ENCODE data around the gene KCNIP4. TPM values are rescaled to one million over a fixed set of nuclear protein-coding genes. Genes with fewer than 3 reads are reported as not detected.

KCNIP4 gene
- total RNA-seq, 4 donors from 2014 or later: 1.3 to 11.1 TPM; not detected in 2

DNA sequence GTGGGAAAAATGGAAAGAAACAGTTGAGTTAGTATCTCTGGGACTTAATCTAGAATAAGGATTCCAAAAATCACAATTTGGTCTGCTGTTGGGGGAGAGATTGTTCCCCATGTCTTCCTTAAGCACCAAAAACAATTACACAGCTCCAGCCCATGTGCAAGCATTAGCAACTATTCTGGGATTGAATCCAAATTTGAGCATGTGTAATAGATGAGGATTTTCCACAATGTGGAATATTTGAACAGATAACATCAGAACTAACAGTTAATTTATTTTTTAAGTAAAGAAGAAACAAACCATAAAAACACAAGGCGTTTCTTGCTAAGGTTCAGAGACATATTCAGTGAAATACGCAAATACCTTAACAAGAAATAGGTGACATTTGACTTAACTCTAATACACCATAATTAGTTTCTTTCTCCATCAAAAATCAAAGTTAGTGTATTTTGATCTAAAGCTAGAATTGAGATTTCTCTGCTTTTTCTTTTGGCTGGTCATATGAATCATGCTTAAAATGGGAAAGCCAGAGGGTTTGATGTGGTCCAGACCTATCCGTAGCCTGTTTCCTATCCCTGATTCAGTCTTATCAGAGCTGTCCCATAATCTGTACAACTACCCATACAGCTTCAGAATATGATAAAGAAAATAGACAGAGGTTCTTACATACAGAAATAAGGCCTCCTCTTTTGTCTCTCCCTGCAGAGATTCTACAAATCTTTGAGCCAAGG is 834.9 kb downstream of the KCNIP4 start:
- H3K4me3 ChIP-seq: no peak overlapping the region
- H3K27ac ChIP-seq: peak overlapping the region in 1 of 2 donors; percentile 34
- TF ChIP-seq, protein P1, sequence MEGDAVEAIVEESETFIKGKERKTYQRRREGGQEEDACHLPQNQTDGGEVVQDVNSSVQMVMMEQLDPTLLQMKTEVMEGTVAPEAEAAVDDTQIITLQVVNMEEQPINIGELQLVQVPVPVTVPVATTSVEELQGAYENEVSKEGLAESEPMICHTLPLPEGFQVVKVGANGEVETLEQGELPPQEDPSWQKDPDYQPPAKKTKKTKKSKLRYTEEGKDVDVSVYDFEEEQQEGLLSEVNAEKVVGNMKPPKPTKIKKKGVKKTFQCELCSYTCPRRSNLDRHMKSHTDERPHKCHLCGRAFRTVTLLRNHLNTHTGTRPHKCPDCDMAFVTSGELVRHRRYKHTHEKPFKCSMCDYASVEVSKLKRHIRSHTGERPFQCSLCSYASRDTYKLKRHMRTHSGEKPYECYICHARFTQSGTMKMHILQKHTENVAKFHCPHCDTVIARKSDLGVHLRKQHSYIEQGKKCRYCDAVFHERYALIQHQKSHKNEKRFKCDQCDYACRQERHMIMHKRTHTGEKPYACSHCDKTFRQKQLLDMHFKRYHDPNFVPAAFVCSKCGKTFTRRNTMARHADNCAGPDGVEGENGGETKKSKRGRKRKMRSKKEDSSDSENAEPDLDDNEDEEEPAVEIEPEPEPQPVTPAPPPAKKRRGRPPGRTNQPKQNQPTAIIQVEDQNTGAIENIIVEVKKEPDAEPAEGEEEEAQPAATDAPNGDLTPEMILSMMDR (IDR thresholded peaks at IDR 0.05): no peak
- TF ChIP-seq POLR2A (IDR thresholded peaks at IDR 0.05): no peak
- no peak for DNase-seq
- no peaks in the 10 kb centered on the region for H3K36me3 ChIP-seq
- no peaks in the 10 kb centered on the region for H3K9me3 ChIP-seq
- intact Hi-C loops (cut with DNase I; ENCODE audit: low total_unique reads): no loop called here
- no peaks in the 10 kb centered on the region for H3K27me3 ChIP-seq
- no peaks in the 10 kb centered on the region for H3K4me1 ChIP-seq

DNA sequence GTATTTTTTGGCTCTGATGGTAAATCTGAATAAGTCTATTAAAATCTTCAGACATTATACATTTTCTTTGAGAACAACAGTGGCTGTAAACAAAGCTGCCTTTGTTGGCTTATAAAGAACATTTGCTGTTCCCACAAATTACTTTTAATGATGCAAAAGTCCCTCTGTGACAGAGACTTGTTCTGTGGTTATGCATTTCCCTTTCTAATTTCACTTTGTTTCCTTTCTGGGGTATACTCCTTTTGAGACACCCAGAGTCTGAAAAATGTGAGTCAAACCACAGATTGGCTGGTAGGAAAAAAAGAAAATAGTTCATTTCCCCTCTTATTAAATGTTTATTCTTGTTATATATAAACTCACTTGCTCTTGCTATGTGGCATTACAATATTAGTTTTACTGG is 845.9 kb downstream of the KCNIP4 start:
- DNase-seq: no peak
- Histone ChIP-seq H3K27me3 (no peaks in the 10 kb centered on the region), H3K4me1 (no peaks in the 10 kb centered on the region), H3K9me3 (no peaks in the 10 kb centered on the region), H3K36me3 (no peaks in the 10 kb centered on the region), H3K4me3 (no peak overlapping the region), H3K27ac (no peak overlapping the region)
- TF ChIP-seq, protein P1 (IDR thresholded peaks at IDR 0.05): no peak
- no peak for TF ChIP-seq POLR2A (IDR thresholded peaks at IDR 0.05)
- intact Hi-C loops (cut with DNase I; ENCODE audit: low total_unique reads): no loop called here

DNA sequence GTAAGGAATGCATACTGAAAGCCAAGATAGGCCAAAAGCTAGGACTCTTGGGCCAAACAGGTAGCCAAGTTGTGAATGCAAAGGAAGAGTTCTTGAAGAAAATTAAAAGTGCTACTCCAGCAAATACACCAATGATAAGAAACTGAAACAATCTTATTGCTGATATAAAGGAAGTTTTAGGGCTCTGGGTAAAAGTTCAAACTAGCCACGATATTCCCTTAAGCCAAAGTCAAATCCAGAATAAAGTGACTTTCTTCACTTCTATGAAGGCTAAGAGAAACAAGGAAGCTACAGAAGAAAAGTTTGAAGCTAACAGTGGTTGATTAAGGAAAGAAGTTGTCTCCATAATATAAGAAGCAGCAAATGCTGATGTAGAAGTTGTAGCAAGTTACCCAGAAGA is 850.7 kb downstream of the KCNIP4 start:
- no peak for TF ChIP-seq POLR2A (IDR thresholded peaks at IDR 0.05)
- TF ChIP-seq, protein P1 (IDR thresholded peaks at IDR 0.05): no peak
- H3K27ac ChIP-seq: no peak overlapping the region
- H3K4me1 ChIP-seq: no peaks in the 10 kb centered on the region
- H3K27me3 ChIP-seq: no peaks in the 10 kb centered on the region
- H3K9me3 ChIP-seq: no peaks in the 10 kb centered on the region
- no peaks in the 10 kb centered on the region for H3K36me3 ChIP-seq
- no peak for DNase-seq
- H3K4me3 ChIP-seq: no peak overlapping the region
- intact Hi-C loops (cut with DNase I; ENCODE audit: low total_unique reads): no loop called here

DNA sequence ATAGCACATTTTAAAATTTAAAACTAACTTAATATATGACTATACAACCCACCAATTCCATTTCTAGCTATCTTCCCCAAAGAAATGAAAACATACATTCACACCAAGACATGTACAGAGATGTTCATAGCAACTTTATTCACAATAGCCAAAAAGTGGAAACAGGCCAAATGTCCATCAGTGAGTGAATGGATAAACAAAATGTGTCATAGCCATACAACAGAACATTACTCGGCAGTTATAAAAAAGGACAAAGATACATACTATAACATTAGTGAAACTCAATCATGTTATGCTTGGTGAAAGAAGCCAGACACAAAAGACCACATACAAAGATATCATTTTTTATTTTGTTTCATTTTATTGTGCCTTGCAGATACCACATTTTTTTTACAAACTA is 851.5 kb downstream of the KCNIP4 start:
- H3K9me3 ChIP-seq: no peaks in the 10 kb centered on the region
- no peak overlapping the region for H3K27ac ChIP-seq
- intact Hi-C loops (cut with DNase I; ENCODE audit: low total_unique reads): no loop called here
- H3K36me3 ChIP-seq: no peaks in the 10 kb centered on the region
- DNase-seq: no peak
- no peaks in the 10 kb centered on the region for H3K27me3 ChIP-seq
- H3K4me3 ChIP-seq: no peak overlapping the region
- no peak for TF ChIP-seq POLR2A (IDR thresholded peaks at IDR 0.05)
- TF ChIP-seq, protein P1 (IDR thresholded peaks at IDR 0.05): no peak
- no peaks in the 10 kb centered on the region for H3K4me1 ChIP-seq

DNA sequence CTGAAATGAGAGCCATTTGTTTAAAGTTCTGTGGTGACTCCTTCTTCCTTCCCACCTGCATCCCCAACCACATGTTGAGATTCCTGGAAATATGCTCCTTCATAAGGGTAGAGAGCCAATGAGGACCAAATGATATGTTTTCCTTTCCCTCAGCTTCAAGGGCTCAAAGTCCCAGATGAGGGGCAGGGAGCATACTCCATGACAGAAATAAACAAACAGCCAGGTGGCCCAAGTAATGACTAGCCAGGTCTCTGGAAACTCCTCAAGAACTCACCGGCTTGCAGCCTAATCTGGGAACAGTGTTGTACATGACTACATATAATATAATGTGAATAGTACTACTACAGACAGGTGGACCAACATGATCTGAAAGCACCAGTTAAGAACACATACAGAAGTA is 856.0 kb downstream of the KCNIP4 start:
- Histone ChIP-seq H3K4me1 (no peaks in the 10 kb centered on the region), H3K27me3 (no peaks in the 10 kb centered on the region), H3K9me3 (no peaks in the 10 kb centered on the region), H3K36me3 (no peaks in the 10 kb centered on the region), H3K4me3 (no peak overlapping the region), H3K27ac (no peak overlapping the region)
- no peak for DNase-seq
- no peak for TF ChIP-seq POLR2A (IDR thresholded peaks at IDR 0.05)
- TF ChIP-seq, protein P1 (IDR thresholded peaks at IDR 0.05): no peak
- intact Hi-C loops (cut with DNase I; ENCODE audit: low total_unique reads): no loop called here
